ENCODE data around the gene CENPB. TPM values are rescaled to one million over a fixed set of nuclear protein-coding genes. Genes with fewer than 3 reads are reported as not detected.

CENPB gene
- polyA plus RNA-seq, 1 donor (not counting 4 experiments of a cell fraction or from before 2014, with no cell fraction given), result 18.1 TPM

DNA sequence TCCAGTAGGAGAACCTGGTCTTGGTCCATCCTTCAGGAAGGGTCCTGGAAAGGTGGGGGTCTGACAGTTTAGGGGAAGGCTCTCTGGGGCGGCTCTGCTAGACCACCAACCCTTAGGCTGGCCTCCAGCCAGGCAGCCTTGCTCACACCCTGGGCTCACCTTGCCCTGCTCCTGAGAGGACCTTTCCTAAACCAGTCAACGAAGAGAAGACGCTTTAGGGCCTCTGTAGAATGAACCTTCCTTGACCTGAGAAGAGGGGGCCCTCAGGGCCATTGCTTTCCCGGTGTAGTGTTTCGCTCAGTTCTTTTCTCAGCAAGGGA is 10.6 kb upstream of the CENPB start:
- peaks cover 20 to 40% of the 10 kb centered on the region in 2 experiments for H3K36me3 ChIP-seq (ENCODE audit: control insufficient read depth in 2 of 2, extremely low read depth in 1 of 2, insufficient read depth in 2 of 2, low read length in 2 of 2)
- no peaks in the 10 kb centered on the region for H3K9me1 ChIP-seq (ENCODE audit: control insufficient read depth, extremely low read depth, insufficient read depth, low read length)
- DNase-seq (ENCODE audit: low read depth, low spot score) (no peak), FAIRE-seq (no peak)
- H3K4me2 ChIP-seq (ENCODE audit: control insufficient read depth, extremely low read depth, insufficient read depth, low read depth, low read length), result peak overlapping the region; percentile 97
- H3K79me2 ChIP-seq (ENCODE audit: control insufficient read depth, insufficient read depth, low read length), result peaks cover 32% of the 10 kb centered on the region
- H3K27ac ChIP-seq (ENCODE audit: control insufficient read depth, insufficient read depth, low read length), result peak overlapping the region; percentile 84
- no peaks in the 10 kb centered on the region for H3K9me3 ChIP-seq (ENCODE audit: control insufficient read depth, low read depth, low read length)
- H3K9ac ChIP-seq (ENCODE audit: control insufficient read depth, extremely low read depth, insufficient read depth, low read length), result peak overlapping the region; percentile 88
- no peaks in the 10 kb centered on the region for H4K20me1 ChIP-seq (ENCODE audit: control insufficient read depth, extremely low read depth, insufficient read depth, low read length)
- TF ChIP-seq CTCF (optimal IDR thresholded peaks at IDR 0.05 in 1 of 3, IDR thresholded peaks at IDR 0.05 in 1 of 3, conservative IDR thresholded peaks at IDR 0.05 in 1 of 3; ENCODE audit: extremely low read depth in 1 of 3, insufficient read depth in 2 of 3, low read length in 3 of 3), result no peak
- no peak for TF ChIP-seq EZH2 (IDR thresholded peaks at IDR 0.05; ENCODE audit: low read length)
- peaks cover 47% of the 10 kb centered on the region for H3K4me1 ChIP-seq (ENCODE audit: control insufficient read depth, extremely low read depth, insufficient read depth, low read length)
- dilution Hi-C loops (cut with MboI; ENCODE audit: extremely low pct_ligation_motif_present, low sequenced_read_pairs), result no loop called here
- no peaks in the 10 kb centered on the region for H3K27me3 ChIP-seq (ENCODE audit: control insufficient read depth, extremely low read depth, insufficient read depth, low read length)
- peak overlapping the region; percentile 74 to 90 (median 86) for H3K4me3 ChIP-seq (ENCODE audit: control insufficient read depth in 2 of 3, extremely low read depth in 1 of 3, insufficient read depth in 2 of 3, low read depth in 1 of 3, low read length in 3 of 3)
- H2AFZ ChIP-seq (ENCODE audit: control insufficient read depth, low read length), result no peak overlapping the region

- H3K27ac ChIP-seq (ENCODE audit: control insufficient read depth, insufficient read depth, low read length), result peak overlapping the region; percentile 84
- peak overlapping the region; percentile 97 for H3K4me2 ChIP-seq (ENCODE audit: control insufficient read depth, extremely low read depth, insufficient read depth, low read depth, low read length)
- dilution Hi-C loops (cut with MboI; ENCODE audit: extremely low pct_ligation_motif_present, low sequenced_read_pairs), result no loop called here
Measured at GRCh38 chr20:3796477-3797225, 10.1 kb upstream of the CENPB start.

More at GRCh38 chr20:3796477-3797225, 10.1 kb upstream of the CENPB start:
- Histone ChIP-seq H3K79me2 (ENCODE audit: control insufficient read depth, insufficient read depth, low read length) (peaks cover 32% of the 10 kb centered on the region), H3K36me3 (ENCODE audit: control insufficient read depth in 2 of 2, extremely low read depth in 1 of 2, insufficient read depth in 2 of 2, low read length in 2 of 2) (peaks cover 17 to 35% of the 10 kb centered on the region in 2 experiments), H3K4me3 (ENCODE audit: control insufficient read depth in 2 of 3, extremely low read depth in 1 of 3, insufficient read depth in 2 of 3, low read depth in 1 of 3, low read length in 3 of 3) (peak overlapping the region; percentile 74 to 90 (median 86)), H3K9me1 (ENCODE audit: control insufficient read depth, extremely low read depth, insufficient read depth, low read length) (no peaks in the 10 kb centered on the region), H3K9me3 (ENCODE audit: control insufficient read depth, low read depth, low read length) (no peaks in the 10 kb centered on the region), H4K20me1 (ENCODE audit: control insufficient read depth, extremely low read depth, insufficient read depth, low read length) (no peaks in the 10 kb centered on the region), H3K4me1 (ENCODE audit: control insufficient read depth, extremely low read depth, insufficient read depth, low read length) (peaks cover 47% of the 10 kb centered on the region), H3K27me3 (ENCODE audit: control insufficient read depth, extremely low read depth, insufficient read depth, low read length) (no peaks in the 10 kb centered on the region), H3K9ac (ENCODE audit: control insufficient read depth, extremely low read depth, insufficient read depth, low read length) (peak overlapping the region; percentile 88), H2AFZ (ENCODE audit: control insufficient read depth, low read length) (peak overlapping the region; percentile 36)
- DNase-seq (ENCODE audit: low read depth, low spot score), result no peak
- TF ChIP-seq CTCF (optimal IDR thresholded peaks at IDR 0.05 in 1 of 3, IDR thresholded peaks at IDR 0.05 in 1 of 3, conservative IDR thresholded peaks at IDR 0.05 in 1 of 3; ENCODE audit: extremely low read depth in 1 of 3, insufficient read depth in 2 of 3, low read length in 3 of 3) (no peak), EZH2 (IDR thresholded peaks at IDR 0.05; ENCODE audit: low read length) (no peak)
- FAIRE-seq, result peak; percentile 61

All from keratinocyte (primary cell).